HTERT RPE-1 (cell line): ENCODE results near the gene PRTFDC1.

ENCODE experiments used
- in situ Hi-C: fragments of 300-500 bp; cut with MboI; formaldehyde crosslinking; loops from 4 replicates; pipeline ENCODE4 v1.14.3; 2020; ENCODE audit warnings: low sequenced_read_pairs

PRTFDC1 gene

DNA sequence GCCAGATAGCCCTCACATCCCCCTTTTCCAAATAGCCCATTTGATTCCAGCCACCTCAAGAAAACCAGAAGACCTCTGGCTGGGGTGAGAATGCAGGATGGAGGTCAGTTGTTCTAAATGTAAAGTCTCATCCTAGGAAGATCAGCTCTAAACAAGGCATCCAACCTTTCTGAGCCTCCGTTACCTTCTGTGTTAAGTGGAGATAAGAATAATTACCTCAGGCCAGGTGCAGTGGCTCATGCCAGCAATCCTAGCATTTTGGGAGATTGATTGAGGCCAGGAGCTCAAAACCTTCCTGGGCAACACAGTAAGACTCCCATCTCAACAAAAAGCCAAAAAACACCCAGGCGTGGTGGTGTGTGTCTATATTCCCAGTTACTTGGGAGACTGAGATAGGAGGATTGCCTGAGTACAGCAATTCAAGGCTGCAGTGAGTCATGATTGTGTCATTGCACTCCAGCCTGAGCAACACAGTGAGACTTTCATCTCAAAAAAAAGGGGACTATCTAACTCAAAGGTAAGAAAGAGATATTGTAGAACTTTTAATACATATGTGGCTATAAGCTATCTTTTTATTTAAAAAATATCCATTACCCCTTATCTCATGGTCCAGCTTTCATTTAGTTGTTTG, 43.5 kb downstream of the PRTFDC1 start:
- in situ Hi-C loops, result no loop called here

GRCh38 chr10:24907956-24908355, 44.5 kb downstream of the PRTFDC1 start:
- in situ Hi-C loops, result no loop called here

GRCh38 chr10:24906372-24906771, 46.0 kb downstream of the PRTFDC1 start:
- in situ Hi-C loops, result no loop called here

DNA sequence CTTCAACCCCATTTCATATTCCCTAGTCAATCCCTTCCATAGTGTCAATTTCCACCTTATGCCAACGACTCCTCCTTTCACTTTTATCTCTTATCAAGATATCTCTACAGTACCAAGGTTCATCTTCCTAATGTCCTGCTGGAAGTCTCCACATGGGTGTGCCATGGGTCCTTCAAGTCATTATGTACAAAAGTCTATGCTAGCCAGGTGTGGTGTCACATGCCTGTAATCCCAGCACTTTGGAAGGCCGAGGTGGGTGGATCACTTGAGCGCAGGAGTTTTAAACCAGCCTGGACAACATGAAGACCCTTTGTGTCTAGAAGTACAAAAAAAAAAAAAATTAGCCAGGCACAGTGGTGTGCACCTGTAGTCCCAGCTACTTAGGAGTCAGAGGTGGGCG, 47.6 kb downstream of the PRTFDC1 start:
- in situ Hi-C loops, result no loop called here

DNA sequence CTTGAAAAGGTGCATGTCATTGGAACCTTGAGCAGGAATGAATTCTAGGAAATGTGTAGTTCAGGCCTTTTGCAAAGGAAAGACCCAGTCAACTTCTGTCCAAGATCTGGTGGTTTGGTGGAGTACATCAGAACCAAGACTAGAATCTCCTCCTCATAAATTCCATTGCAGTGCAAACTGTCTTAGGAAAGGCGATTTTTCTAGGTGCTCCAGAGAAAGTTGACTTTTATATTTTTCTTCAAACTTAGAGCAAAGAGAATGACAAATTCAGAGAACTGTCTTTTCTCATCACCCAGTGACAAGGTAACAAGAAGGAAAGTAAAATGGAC, 50.0 kb downstream of the PRTFDC1 start:
- in situ Hi-C loops, result no loop called here

- in situ Hi-C loops, result no loop called here
These were observed 50.6 kb downstream of the PRTFDC1 start for GRCh38 chr10:24901686-24902399.

DNA sequence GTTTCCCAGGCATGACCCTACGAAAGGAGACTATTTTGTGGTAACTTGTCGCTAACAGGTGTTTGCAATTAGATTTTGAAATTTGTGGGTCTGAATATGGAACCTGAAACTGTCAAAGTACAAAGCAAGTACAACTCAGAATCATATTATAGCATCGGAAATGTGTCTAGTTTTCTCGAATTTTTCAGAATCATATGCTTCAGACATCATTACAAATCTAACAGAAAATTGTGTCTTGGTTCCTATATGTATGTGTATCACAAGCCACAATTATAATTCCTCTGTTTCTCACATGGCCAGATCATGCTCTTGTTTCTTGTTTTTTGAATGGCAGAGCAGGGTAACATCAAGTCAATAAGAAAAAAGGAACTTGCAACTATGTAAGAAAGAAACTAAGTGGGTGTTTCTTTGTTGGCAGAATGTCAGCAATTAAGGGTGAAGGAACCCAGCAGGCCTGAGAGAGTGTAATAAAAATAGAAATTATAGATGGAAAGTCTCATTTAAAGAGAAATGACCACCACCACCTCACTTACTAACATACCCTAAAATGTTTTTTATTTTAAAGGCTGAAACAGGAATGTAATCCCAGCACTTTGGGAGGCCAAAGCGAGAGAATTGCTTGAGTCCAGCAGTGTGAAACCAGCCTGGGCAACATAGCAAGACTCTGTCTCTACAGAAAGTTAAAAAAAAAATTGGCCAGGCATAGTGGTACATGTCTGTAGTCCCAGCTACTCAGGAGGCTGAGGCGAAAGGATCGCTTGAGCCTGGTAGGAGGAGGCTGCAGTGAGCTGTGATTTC, 51.3 kb downstream of the PRTFDC1 start:
- in situ Hi-C loops, result no loop called here

DNA sequence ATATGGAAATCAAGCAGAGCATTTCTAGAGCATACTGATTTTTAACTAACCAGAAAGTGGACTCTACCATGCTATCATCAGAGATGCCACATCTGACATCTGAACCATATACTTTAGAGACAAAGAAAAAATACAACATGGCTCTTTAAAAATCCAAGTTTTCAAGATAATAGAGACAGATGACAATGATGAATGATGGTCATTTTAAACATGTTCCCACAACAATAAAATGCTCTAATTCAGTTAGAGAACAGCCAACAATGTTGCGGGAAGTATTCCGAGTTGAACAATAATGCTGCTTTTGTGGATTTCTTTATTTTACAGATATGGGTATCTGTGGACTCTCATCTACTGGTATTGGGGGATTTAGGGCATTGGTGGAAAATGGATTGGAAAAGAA, 52.8 kb downstream of the PRTFDC1 start:
- in situ Hi-C loops, result no loop called here

GRCh38 chr10:24898501-24898900, 53.9 kb downstream of the PRTFDC1 start:
- in situ Hi-C loops, result no loop called here

DNA sequence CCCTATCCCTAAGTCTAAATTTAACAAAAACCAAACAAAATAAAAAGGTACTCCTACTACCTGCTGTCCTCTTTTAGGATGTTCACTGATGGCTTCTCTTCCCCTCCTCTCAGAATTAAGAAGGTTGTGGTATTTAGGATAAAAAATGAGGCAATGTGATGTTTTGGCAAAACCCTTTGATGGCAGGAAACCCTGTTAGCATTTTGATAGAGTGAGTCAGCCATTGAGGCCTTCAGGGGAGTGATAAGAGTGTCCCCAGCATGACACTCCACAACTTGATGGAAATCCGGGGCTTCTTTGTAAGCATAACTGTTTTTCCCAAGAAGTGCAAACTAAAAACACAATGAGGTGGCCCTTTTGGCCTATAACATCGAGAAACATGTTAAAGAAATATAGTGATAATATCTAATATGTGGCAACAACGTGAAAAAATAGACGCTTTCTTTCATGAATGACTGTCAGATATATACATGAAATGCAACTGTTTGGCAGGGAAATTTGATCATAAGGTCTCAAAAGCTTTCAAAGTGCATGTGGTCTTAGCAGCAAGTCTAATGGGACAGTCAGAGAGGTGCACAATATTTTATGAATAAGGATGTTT, 55.0 kb downstream of the PRTFDC1 start:
- in situ Hi-C loops, result no loop called here

DNA sequence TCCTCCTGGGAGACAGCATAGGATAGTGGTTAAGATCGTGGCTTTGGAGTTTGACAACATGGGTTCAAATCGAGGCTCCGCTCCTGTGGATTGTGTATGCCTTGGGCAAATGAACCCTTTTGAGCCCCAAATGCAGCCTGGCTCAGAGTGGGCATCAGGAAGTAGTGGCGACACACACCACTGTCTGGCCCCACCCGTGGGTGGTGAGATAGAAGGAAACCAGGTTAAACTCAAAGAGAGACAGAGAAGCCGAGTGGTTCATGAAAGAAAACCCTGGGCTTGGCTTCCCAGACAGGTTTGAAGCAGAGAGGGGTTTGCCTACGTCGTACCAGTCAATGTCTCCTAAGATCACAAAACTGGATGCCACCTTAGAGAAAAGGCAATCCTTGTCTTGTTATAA, 57.7 kb downstream of the PRTFDC1 start:
- in situ Hi-C loops, result no loop called here

DNA sequence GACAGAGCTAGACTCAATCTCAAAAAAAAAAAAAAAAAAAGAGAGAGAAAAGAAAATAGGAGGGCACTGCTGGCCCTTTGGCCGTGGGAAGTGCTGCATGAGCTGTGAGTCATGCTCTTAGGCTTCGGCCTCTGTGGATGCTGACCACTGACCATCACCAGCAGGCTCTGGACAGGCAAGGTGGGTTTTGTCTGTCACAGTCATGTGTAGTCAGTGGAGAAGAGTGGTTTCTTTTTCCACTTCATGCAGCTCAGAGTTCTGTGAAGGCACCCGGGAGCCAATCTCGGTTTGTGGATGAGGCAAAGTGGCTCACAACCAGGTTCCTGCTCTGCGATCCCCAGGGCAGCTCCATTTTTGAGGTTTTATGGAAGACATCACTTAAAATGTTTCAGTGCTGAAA, 58.1 kb downstream of the PRTFDC1 start:
- in situ Hi-C loops, result no loop called here

- in situ Hi-C loops, result no loop called here
These were observed 59.3 kb downstream of the PRTFDC1 start for GRCh38 chr10:24893127-24893526.

GRCh38 chr10:24891823-24892222, 60.6 kb downstream of the PRTFDC1 start:
- in situ Hi-C loops, result no loop called here

- in situ Hi-C loops, result no loop called here
These were observed 62.8 kb downstream of the PRTFDC1 start for GRCh38 chr10:24889639-24890038.

- in situ Hi-C loops, result no loop called here
These were observed 64.6 kb downstream of the PRTFDC1 start for GRCh38 chr10:24887855-24888231.

DNA sequence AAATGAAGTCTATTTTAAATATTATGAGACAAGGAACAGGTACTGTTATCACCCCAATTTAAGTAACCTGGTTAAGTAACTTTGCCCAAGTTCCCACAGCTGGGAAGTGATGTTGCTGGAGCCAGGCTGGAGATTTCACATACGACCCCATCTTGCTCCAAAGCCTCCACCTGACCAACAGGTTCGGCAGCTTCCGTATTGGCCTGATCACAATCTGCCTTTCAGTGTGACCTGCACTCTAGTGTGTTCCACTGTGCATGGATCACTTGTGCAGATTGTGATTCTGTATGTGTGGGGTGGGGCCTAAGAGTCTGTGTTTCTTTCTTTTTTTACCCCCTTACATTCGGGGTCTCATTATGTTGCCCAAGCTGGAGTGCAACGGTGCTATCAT, 66.1 kb downstream of the PRTFDC1 start:
- in situ Hi-C loops, result no loop called here

GRCh38 chr10:24885551-24886289, 66.7 kb downstream of the PRTFDC1 start:
- in situ Hi-C loops, result no loop called here

DNA sequence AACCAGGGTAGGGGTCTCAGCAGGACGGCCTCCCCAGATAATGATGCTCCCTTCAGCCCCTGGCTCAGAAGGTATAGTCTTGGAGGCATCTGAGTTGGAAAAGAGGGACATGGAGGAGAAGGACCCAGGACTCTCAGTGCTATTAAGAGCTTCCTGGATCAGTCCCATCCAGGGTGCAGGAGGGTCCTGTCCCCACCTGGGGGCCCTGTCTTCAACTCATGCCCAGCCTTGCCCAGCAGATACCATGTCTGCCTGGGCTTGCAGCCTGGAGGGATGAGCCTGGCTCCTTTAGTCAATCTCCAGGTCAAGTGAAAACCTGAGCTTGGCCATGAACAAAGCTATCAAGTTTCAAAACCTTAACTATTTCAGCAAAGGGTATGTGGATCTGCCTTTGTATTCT, 67.6 kb downstream of the PRTFDC1 start:
- in situ Hi-C loops, result no loop called here

- in situ Hi-C loops, result no loop called here
These were observed 68.1 kb downstream of the PRTFDC1 start for GRCh38 chr10:24884316-24884715.

DNA sequence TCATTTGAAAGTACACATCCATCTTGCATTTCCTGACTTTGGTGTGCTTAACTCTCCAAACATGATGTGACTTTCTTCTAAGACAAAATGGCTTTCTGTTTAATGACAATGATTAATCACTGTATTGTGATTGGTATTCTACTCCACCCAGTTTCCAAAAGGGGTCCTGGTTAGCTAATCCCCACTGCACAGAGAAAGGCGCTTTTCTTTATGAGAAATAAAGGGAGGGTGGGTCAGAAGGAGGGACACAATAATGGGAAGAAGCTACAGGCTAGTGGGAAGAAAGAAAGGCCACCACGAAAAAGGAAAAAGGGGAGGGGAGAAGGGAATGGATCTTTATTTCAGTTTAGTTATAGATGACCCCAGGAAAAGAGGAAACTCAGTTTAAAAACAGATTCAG, 69.2 kb downstream of the PRTFDC1 start:
- in situ Hi-C loops, result no loop called here
